Measurements from ENCODE around the gene AIMP1.

Gene AIMP1

DNA sequence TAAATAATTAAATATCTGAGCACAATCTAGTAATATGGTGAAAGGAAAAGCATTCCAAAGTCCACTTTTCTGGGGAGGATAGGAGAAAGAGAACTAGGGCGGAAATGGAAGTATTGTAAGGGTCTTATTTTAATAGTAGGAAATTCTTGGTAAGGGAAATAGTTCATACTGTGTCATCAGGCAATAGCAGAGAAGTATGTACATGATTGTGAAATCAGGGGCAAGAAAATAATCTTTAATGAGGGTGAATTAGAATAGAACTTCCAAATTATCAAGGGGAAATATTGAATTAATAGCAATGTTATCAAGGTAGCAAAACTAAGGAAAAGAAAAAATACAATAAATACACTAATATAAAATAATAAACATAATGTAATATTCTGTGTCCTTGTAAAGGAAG, 37.4 kb downstream of the AIMP1 start:
- no peak overlapping the region for H3K27ac ChIP-seq
- TF ChIP-seq ZFX (IDR thresholded peaks at IDR 0.05; ENCODE audit: borderline replicate concordance) = no peak
- TF ChIP-seq CTCF (IDR thresholded peaks at IDR 0.05) = no peak

DNA sequence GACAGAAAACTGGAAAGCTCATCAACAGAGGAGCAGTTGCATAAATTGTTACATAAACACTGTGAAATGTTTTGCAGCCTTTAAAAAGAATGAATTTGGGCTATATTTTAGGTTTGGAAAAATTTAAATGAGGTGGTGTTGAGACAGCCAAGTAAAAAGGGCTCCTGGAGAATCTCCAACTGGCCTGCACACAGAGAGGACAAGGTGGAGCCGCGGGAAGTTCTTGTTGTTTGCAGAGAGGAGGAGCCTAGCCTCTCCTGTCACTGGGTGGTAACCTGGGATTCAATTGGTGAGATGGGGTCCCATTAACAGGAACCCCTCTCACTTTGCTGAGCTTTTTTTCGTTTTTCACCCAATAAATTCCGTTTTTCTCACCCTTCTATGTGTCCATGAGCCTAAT, 38.8 kb downstream of the AIMP1 start:
- H3K27ac ChIP-seq = no peak overlapping the region
- TF ChIP-seq CTCF (IDR thresholded peaks at IDR 0.05) (no peak), ZFX (IDR thresholded peaks at IDR 0.05; ENCODE audit: borderline replicate concordance) (no peak)

GRCh38 chr4:106358899-106359298, 42.5 kb downstream of the AIMP1 start:
- no peak for TF ChIP-seq CTCF (IDR thresholded peaks at IDR 0.05)
- TF ChIP-seq ZFX (IDR thresholded peaks at IDR 0.05; ENCODE audit: borderline replicate concordance) = no peak
- H3K27ac ChIP-seq = no peak overlapping the region

GRCh38 chr4:106362086-106362825, 45.9 kb downstream of the AIMP1 start:
- TF ChIP-seq CTCF (IDR thresholded peaks at IDR 0.05) (no peak), ZFX (IDR thresholded peaks at IDR 0.05; ENCODE audit: borderline replicate concordance) (no peak)
- H3K27ac ChIP-seq = no peak overlapping the region

- H3K27ac ChIP-seq = no peak overlapping the region
- no peak for TF ChIP-seq CTCF (IDR thresholded peaks at IDR 0.05)
- TF ChIP-seq ZFX (IDR thresholded peaks at IDR 0.05; ENCODE audit: borderline replicate concordance) = no peak
Measured at GRCh38 chr4:106364282-106364681, 47.9 kb downstream of the AIMP1 start.

DNA sequence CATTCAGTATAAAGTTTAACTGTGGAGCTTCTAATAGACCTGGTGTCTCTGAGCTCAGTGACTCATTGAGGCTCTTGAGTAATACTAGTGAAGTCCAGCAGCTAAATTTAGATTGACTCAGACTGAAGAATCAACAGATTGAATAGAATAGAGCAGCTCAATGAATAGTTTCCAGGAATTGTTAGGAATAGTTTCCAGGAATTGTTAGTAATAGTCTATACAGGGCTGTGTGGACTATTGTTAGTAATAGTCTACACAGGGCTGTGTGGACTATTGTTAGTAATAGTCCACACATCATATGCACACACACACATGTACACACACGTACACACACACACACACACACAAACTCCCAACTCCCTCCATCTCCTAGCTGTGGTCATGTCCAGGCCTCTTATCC, 49.3 kb downstream of the AIMP1 start:
- no peak for TF ChIP-seq ZFX (IDR thresholded peaks at IDR 0.05; ENCODE audit: borderline replicate concordance)
- no peak for TF ChIP-seq CTCF (IDR thresholded peaks at IDR 0.05)
- no peak overlapping the region for H3K27ac ChIP-seq

- no peak overlapping the region for H3K27ac ChIP-seq
- TF ChIP-seq ZFX (IDR thresholded peaks at IDR 0.05; ENCODE audit: borderline replicate concordance) (no peak), CTCF (IDR thresholded peaks at IDR 0.05) (no peak)
Measured at GRCh38 chr4:106366026-106366425, 49.7 kb downstream of the AIMP1 start.

All from 22Rv1 (cell line).